Testis (tissue), 3 donors: ENCODE data around the gene CEP43. TPM values are rescaled to one million over a fixed set of nuclear protein-coding genes. Genes with fewer than 3 reads are reported as not detected.

Experiments used
- DNase-seq: peaks from one replicate; pipeline ENCODE4 v3.0.0-alpha.2; 2019
- H3K27ac ChIP-seq, 2 donors: fragments of 200-600 bp; sonication (generic); one replicate each; pipeline ENCODE4 v1.5.1; 2019
- H3K27me3 ChIP-seq: fragments of 200-600 bp; sonication (generic); one replicate; pipeline ENCODE4 v1.5.1; 2019
- H3K36me3 ChIP-seq: fragments of 200-600 bp; sonication (generic); one replicate; pipeline ENCODE4 v1.5.1; 2017; ENCODE audit warnings: low read depth; ENCODE audit errors: missing control alignments
- H3K4me1 ChIP-seq: fragments of 200-600 bp; sonication (generic); one replicate; pipeline ENCODE4 v1.5.1; 2019
- H3K4me3 ChIP-seq, 2 donors: fragments of 200-600 bp; sonication (generic); one replicate each; pipeline ENCODE4 v1.5.1; 2017 to 2019
- H3K9me3 ChIP-seq: fragments of 200-600 bp; sonication (generic); one replicate; pipeline ENCODE4 v1.5.1; 2017
- CTCF ChIP-seq, 3 experiments: fragments of 450-650 bp in 2 of 3; fragments of 200-600 bp in 1 of 3; sonication (generic) in 1 of 3; IDR thresholded peaks; one replicate each; pipeline ENCODE4 v1.5.1; 2016 to 2019; ENCODE audit warnings: antibody characterized with exemption in 3 of 3, mild to moderate bottlenecking in 2 of 3, moderate library complexity in 1 of 3
- POLR2A ChIP-seq: fragments of 450-650 bp; IDR thresholded peaks from one replicate; pipeline ENCODE4 v1.6.1; 2017; ENCODE audit warnings: antibody characterized with exemption, mild to moderate bottlenecking, moderate library complexity
- WGBS, 2 donors: methylation state at CpG; one replicate each; pipeline ENCODE4 v1.1.5; 2018; 5-methylcytosine and 5-hydroxymethylcytosine counted together
- intact Hi-C: fragments of 100-400 bp; cut with DNase I; formaldehyde crosslinking; loops from one replicate; pipeline ENCODE4 v1.15.1; 2023; ENCODE audit warnings: low total_unique reads
- microRNA-seq, 2 donors: library from miRNA; unstranded; fragments of <30 nt; microRNA quantifications; one replicate each; pipeline ENCODE4, GENCODE V29; 2016; ENCODE audit warnings: borderline number of aligned reads in 2 of 2, borderline replicate concordance in 1 of 2
- polyA plus RNA-seq: library from polyadenylated mRNA; stranded (reverse); fragments of 350-450 nt; fragmentation: Illumina TruSeq; extraction: RNeasy Lipid Tissue Mini Kit (QIAGEN cat#74804); gene quantifications from one replicate; pipeline ENCODE4 v1.2.3, GENCODE V29; 2014; ENCODE audit warnings: low read depth, low replicate concordance; ENCODE audit not compliant: insufficient read depth
- small RNA-seq, 2 donors: library from RNA; depleted of rRNA; stranded (forward); fragments of <200 nt; gene quantifications; one replicate each; pipeline ENCODE3, GENCODE V24; 2016
- total RNA-seq, 2 donors: library from RNA; depleted of rRNA; stranded (reverse); fragments of >200 nt; gene quantifications; one replicate each; pipeline ENCODE4 v1.2.3, GENCODE V29; 2016

CEP43 gene
- total and polyA plus RNA-seq, 3 donors from 2014 or later = 67.0 to 129 (median 105) TPM

- H3K27ac ChIP-seq = no peak overlapping the region
- no peak for TF ChIP-seq CTCF (IDR thresholded peaks at IDR 0.05)
- no peak for TF ChIP-seq POLR2A
- H3K4me3 ChIP-seq = no peak overlapping the region
- DNase-seq = no peak
- no peaks in the 10 kb centered on the region for H3K36me3 ChIP-seq
- H3K4me1 ChIP-seq = no peaks in the 10 kb centered on the region
- H3K27me3 ChIP-seq = no peaks in the 10 kb centered on the region
- no peaks in the 10 kb centered on the region for H3K9me3 ChIP-seq
- intact Hi-C loops = no loop called here
- 89 to 90% methylated on average over 6 of the region's 6 CpGs for WGBS, 2 donors
Measured at GRCh38 chr6:167045828-167046580, 46.8 kb downstream of the CEP43 start.

- no peaks in the 10 kb centered on the region for H3K27me3 ChIP-seq
- H3K27ac ChIP-seq = no peak overlapping the region
- no peaks in the 10 kb centered on the region for H3K36me3 ChIP-seq
- no peaks in the 10 kb centered on the region for H3K4me1 ChIP-seq
- DNase-seq = no peak
- no peaks in the 10 kb centered on the region for H3K9me3 ChIP-seq
- intact Hi-C loops = no loop called here
- no peak for TF ChIP-seq POLR2A
- TF ChIP-seq CTCF (IDR thresholded peaks at IDR 0.05) = no peak
- H3K4me3 ChIP-seq = no peak overlapping the region
- WGBS, 2 donors = 76 to 82% methylated on average over 7 to 8 of the region's 8 CpGs
Measured at GRCh38 chr6:167046861-167047495, 47.8 kb downstream of the CEP43 start.

- no peak for DNase-seq
- intact Hi-C loops = no loop called here
- Histone ChIP-seq H3K9me3 (no peaks in the 10 kb centered on the region), H3K27ac (no peak overlapping the region), H3K4me1 (no peaks in the 10 kb centered on the region), H3K27me3 (no peaks in the 10 kb centered on the region), H3K4me3 (no peak overlapping the region), H3K36me3 (no peaks in the 10 kb centered on the region)
- TF ChIP-seq CTCF (IDR thresholded peaks at IDR 0.05) = no peak
- 88% methylated on average over 10 of the region's 10 CpGs for WGBS, 2 donors
Measured at GRCh38 chr6:167047554-167047953, 48.4 kb downstream of the CEP43 start.

Small RNAs within 50 kb of the gene (microRNA-seq; reads per million reads assigned to microRNA genes)
- 0 to 1.4 reads per million in 2 donors for gene MIR3939

Small RNAs within 50 kb of the gene (small RNA-seq; reads per million reads assigned to genes)
- 0 to 0.09 reads per million in 2 donors for gene MIR3939

Other genes starting within 250 kb of the CEP43 start
- 10 to 100 TPM; 50.2 to 56.1 TPM for gene RNASET2, start 42.8 kb upstream of the CEP43 start, total RNA-seq
- 44.5 TPM for gene RNASET2, start 42.8 kb upstream of the CEP43 start, polyA plus RNA-seq
- gene CCR6, start 123.7 kb downstream of the CEP43 start, total RNA-seq = under 1 TPM in 1 of 2 donors, not detected in 1; 0.87 TPM
- 5.3 TPM for gene CCR6, start 123.7 kb downstream of the CEP43 start, polyA plus RNA-seq
- under 1 TPM; 0.19 to 0.71 TPM for gene GPR31, start 158.6 kb downstream of the CEP43 start, total RNA-seq
- 0.20 TPM for gene GPR31, start 158.6 kb downstream of the CEP43 start, polyA plus RNA-seq